ENCODE results near the gene LRP6.

- TF ChIP-seq CTCF (IDR thresholded peaks at IDR 0.05) (no peak), POLR2A (IDR thresholded peaks at IDR 0.05) (no peak)
These were observed 6.6 kb upstream of the LRP6 start for GRCh38 chr12:12273291-12273957.
